ENCODE results near the gene GRIN2C.

The GRIN2C gene

GRCh38 chr17:74865504-74866197, 6.0 kb upstream of the GRIN2C start:
- no peaks in the 10 kb centered on the region for H4K20me1 ChIP-seq (ENCODE audit: insufficient read depth, low read length, poor library complexity, severe bottlenecking)
- H3K79me2 ChIP-seq (ENCODE audit: insufficient read depth, low read length), result no peaks in the 10 kb centered on the region
- no peaks in the 10 kb centered on the region for H3K4me1 ChIP-seq (ENCODE audit: insufficient read depth, low read length, poor library complexity, severe bottlenecking)
- no peaks in the 10 kb centered on the region for H3K27me3 ChIP-seq (ENCODE audit: insufficient read depth, low read length, poor library complexity, severe bottlenecking)
- no peaks in the 10 kb centered on the region for H3K36me3 ChIP-seq (ENCODE audit: insufficient read depth, low read length)
- H3F3A ChIP-seq (ENCODE audit: low read depth), result no peaks in the 10 kb centered on the region
- no peak overlapping the region for H2AFZ ChIP-seq (ENCODE audit: low read length)
- H3K4me3 ChIP-seq (ENCODE audit: low read length, poor library complexity, severe bottlenecking), result no peak overlapping the region
- H3K9me3 ChIP-seq (ENCODE audit: insufficient read depth, low read depth, low read length), result no peaks in the 10 kb centered on the region
- H3K9me2 ChIP-seq (replicated peaks; ENCODE audit: low read depth, low read length), result no peaks in the 10 kb centered on the region
- H3K4me2 ChIP-seq (ENCODE audit: low read depth, low read length, poor library complexity, severe bottlenecking), result no peak overlapping the region
- H3K9ac ChIP-seq (ENCODE audit: low read depth, low read length, poor library complexity, severe bottlenecking), result no peak overlapping the region
- TF ChIP-seq EZH2phosphoT487 (IDR thresholded peaks at IDR 0.05; ENCODE audit: borderline replicate concordance), result no peak

- H3K9me2 ChIP-seq (replicated peaks; ENCODE audit: low read depth, low read length), result no peaks in the 10 kb centered on the region
- H3K4me2 ChIP-seq (ENCODE audit: low read depth, low read length, poor library complexity, severe bottlenecking), result peak overlapping the region; percentile 24
- no peaks in the 10 kb centered on the region for H3K27me3 ChIP-seq (ENCODE audit: insufficient read depth, low read length, poor library complexity, severe bottlenecking)
- no peaks in the 10 kb centered on the region for H3K36me3 ChIP-seq (ENCODE audit: insufficient read depth, low read length)
- H3K4me3 ChIP-seq (ENCODE audit: low read length, poor library complexity, severe bottlenecking), result peak overlapping the region; percentile 3
- no peaks in the 10 kb centered on the region for H3K9me3 ChIP-seq (ENCODE audit: insufficient read depth, low read depth, low read length)
- H4K20me1 ChIP-seq (ENCODE audit: insufficient read depth, low read length, poor library complexity, severe bottlenecking), result no peaks in the 10 kb centered on the region
- no peaks in the 10 kb centered on the region for H3K4me1 ChIP-seq (ENCODE audit: insufficient read depth, low read length, poor library complexity, severe bottlenecking)
- no peaks in the 10 kb centered on the region for H3K79me2 ChIP-seq (ENCODE audit: insufficient read depth, low read length)
- H3K9ac ChIP-seq (ENCODE audit: low read depth, low read length, poor library complexity, severe bottlenecking), result no peak overlapping the region
- TF ChIP-seq CTCF (conservative IDR thresholded peaks at IDR 0.05; ENCODE audit: low read length) (peak; percentile 96), EZH2phosphoT487 (IDR thresholded peaks at IDR 0.05; ENCODE audit: borderline replicate concordance) (no peak)
- H3F3A ChIP-seq (ENCODE audit: low read depth), result no peaks in the 10 kb centered on the region
- no peak overlapping the region for H2AFZ ChIP-seq (ENCODE audit: low read length)
These were observed 5.2 kb upstream of the GRIN2C start for GRCh38 chr17:74864866-74865395.

- no peaks in the 10 kb centered on the region for H3K27me3 ChIP-seq (ENCODE audit: insufficient read depth, low read length, poor library complexity, severe bottlenecking)
- TF ChIP-seq CTCF (conservative IDR thresholded peaks at IDR 0.05; ENCODE audit: low read length), result no peak
- no peak for TF ChIP-seq EZH2phosphoT487 (IDR thresholded peaks at IDR 0.05; ENCODE audit: borderline replicate concordance)
- peak overlapping the region; percentile 3 for H3K4me3 ChIP-seq (ENCODE audit: low read length, poor library complexity, severe bottlenecking)
- H2AFZ ChIP-seq (ENCODE audit: low read length), result no peak overlapping the region
- H3K9ac ChIP-seq (ENCODE audit: low read depth, low read length, poor library complexity, severe bottlenecking), result no peak overlapping the region
- peak overlapping the region; percentile 24 for H3K4me2 ChIP-seq (ENCODE audit: low read depth, low read length, poor library complexity, severe bottlenecking)
- H3K9me3 ChIP-seq (ENCODE audit: insufficient read depth, low read depth, low read length), result no peaks in the 10 kb centered on the region
- no peaks in the 10 kb centered on the region for H3K79me2 ChIP-seq (ENCODE audit: insufficient read depth, low read length)
- no peaks in the 10 kb centered on the region for H3K9me2 ChIP-seq (replicated peaks; ENCODE audit: low read depth, low read length)
- no peaks in the 10 kb centered on the region for H3F3A ChIP-seq (ENCODE audit: low read depth)
- H4K20me1 ChIP-seq (ENCODE audit: insufficient read depth, low read length, poor library complexity, severe bottlenecking), result no peaks in the 10 kb centered on the region
- no peaks in the 10 kb centered on the region for H3K4me1 ChIP-seq (ENCODE audit: insufficient read depth, low read length, poor library complexity, severe bottlenecking)
- H3K36me3 ChIP-seq (ENCODE audit: insufficient read depth, low read length), result no peaks in the 10 kb centered on the region
These were observed 4.7 kb upstream of the GRIN2C start for GRCh38 chr17:74864297-74864865.

All from Loucy (cell line).